SK-N-SH (cell line): ENCODE results near the gene SBK1. TPM values are rescaled to one million over a fixed set of nuclear protein-coding genes. Genes with fewer than 3 reads are reported as not detected.

Experiments used
- CTCF ChIA-PET: fragments of 300-600, 350-600 bp; formaldehyde crosslinking; extraction: SDS; loops from one replicate; lab custom pipeline; 2021; lab: Yijun Ruan, JAX
- POLR2A ChIA-PET: fragments of 350-600 bp; sonication (Branson Sonifier 250); formaldehyde crosslinking; extraction: SDS; loops from one replicate; lab custom pipeline; 2020; ENCODE audit warnings: antibody characterized with exemption, inconsistent platforms; lab: Yijun Ruan, JAX
- DNase-seq: peaks from one replicate; pipeline ENCODE4 v3.0.0; 2012
- H2AFZ ChIP-seq: fragments of 200-600 bp; sonication (generic); 2 replicates; pipeline ENCODE4 v1.8.1; 2016; ENCODE audit warnings: antibody characterized with exemption, mild to moderate bottlenecking, low read depth
- H3F3A ChIP-seq: fragments of 200-600 bp; sonication (generic); replicated peaks from 2 replicates; pipeline ENCODE3; 2016; ENCODE audit warnings: antibody characterized with exemption, mild to moderate bottlenecking; ENCODE audit not compliant: insufficient read depth
- H3K27ac ChIP-seq, 2 experiments: fragments of 200-500 bp in 1 of 2; fragments of 200-600 bp in 1 of 2; sonication (Bioruptor generic) in 1 of 2; sonication (generic), shearing (Covaris generic) in 1 of 2; 2 replicates each; pipeline versions ENCODE4 v1.5.1 to v1.6.1; 2014 to 2016; ENCODE audit warnings: low read depth in 2 of 2, inconsistent platforms in 1 of 2, low read length in 1 of 2, mild to moderate bottlenecking in 1 of 2, mixed read lengths in 1 of 2
- H3K27me3 ChIP-seq: fragments of 200-600 bp; sonication (generic), shearing (Covaris generic); 2 replicates; pipeline ENCODE4 v1.6.1; 2016; ENCODE audit warnings: mixed run types; ENCODE audit not compliant: insufficient read depth
- H3K36me3 ChIP-seq, 2 experiments: fragments of 200-500 bp in 1 of 2; fragments of 200-600 bp in 1 of 2; sonication (Bioruptor generic) in 1 of 2; sonication (generic) in 1 of 2; replicated peaks in 1 of 2; 2 replicates each; pipeline versions ENCODE3 to v1.5.1; 2014 to 2016; ENCODE audit warnings: low read length in 1 of 2, mild to moderate bottlenecking in 1 of 2; ENCODE audit not compliant: insufficient read depth in 2 of 2, control insufficient read depth in 1 of 2
- H3K4me1 ChIP-seq, 2 experiments: fragments of 200-500 bp in 1 of 2; fragments of 200-600 bp in 1 of 2; sonication (Bioruptor generic) in 1 of 2; sonication (generic), shearing (Covaris generic) in 1 of 2; 2 replicates each; pipeline versions ENCODE4 v1.5.1 to v1.6.1; 2014 to 2016; ENCODE audit warnings: low read depth in 1 of 2, low read length in 1 of 2, mixed run types in 1 of 2; ENCODE audit not compliant: insufficient read depth in 2 of 2, control insufficient read depth in 1 of 2
- H3K4me2 ChIP-seq: fragments of 200-600 bp; sonication (generic), shearing (Covaris generic); 2 replicates; pipeline ENCODE4 v1.6.1; 2017; ENCODE audit warnings: mixed run types
- H3K4me3 ChIP-seq, 2 experiments: fragments of 200-500 bp in 1 of 2; fragments of 200-600 bp in 1 of 2; sonication (Bioruptor generic) in 1 of 2; sonication (generic), shearing (Covaris generic) in 1 of 2; 2 replicates each; pipeline versions ENCODE4 v1.5.1 to v1.8.1; 2014 to 2016; ENCODE audit warnings: low read depth in 2 of 2, inconsistent platforms in 1 of 2, low read length in 1 of 2, mild to moderate bottlenecking in 1 of 2, mixed read lengths in 1 of 2, moderate library complexity in 1 of 2
- H3K79me2 ChIP-seq: fragments of 200-600 bp; sonication (generic); 2 replicates; pipeline ENCODE4 v1.8.1; 2017; ENCODE audit warnings: mild to moderate bottlenecking; ENCODE audit not compliant: insufficient read depth
- H3K9ac ChIP-seq: fragments of 200-600 bp; sonication (generic); 2 replicates; pipeline ENCODE4 v1.6.1; 2017; ENCODE audit warnings: mixed run types
- H3K9me2 ChIP-seq: fragments of 200-600 bp; sonication (generic); 2 replicates; pipeline ENCODE4 v1.6.1; 2017; ENCODE audit warnings: mixed run types
- H3K9me3 ChIP-seq: fragments of 200-600 bp; sonication (generic); 2 replicates; pipeline ENCODE4 v1.6.1; 2017; ENCODE audit warnings: mixed run types, mild to moderate bottlenecking, moderate library complexity
- H4K20me1 ChIP-seq: fragments of 200-600 bp; sonication (generic); 2 replicates; pipeline ENCODE4 v1.6.1; 2017; ENCODE audit warnings: mild to moderate bottlenecking, mixed run types; ENCODE audit not compliant: insufficient read depth
- FOXM1 ChIP-seq: IDR thresholded peaks from 2 replicates; pipeline ENCODE4 v1.4.0; 2012; ENCODE audit warnings: low read depth, mild to moderate bottlenecking
- GABPA ChIP-seq: IDR thresholded peaks from 2 replicates; pipeline ENCODE4 v1.4.0; 2012; ENCODE audit warnings: low read depth, mild to moderate bottlenecking
- GATA2 ChIP-seq: sonication (generic); formaldehyde crosslinking; IDR thresholded peaks from 2 replicates; pipeline ENCODE4 v1.5.0; 2020; ENCODE audit warnings: mild to moderate bottlenecking, missing genetic modification reagents
- JUND ChIP-seq: IDR thresholded peaks from 2 replicates; pipeline ENCODE4 v1.4.0; 2012
- MXI1 ChIP-seq: IDR thresholded peaks from 2 replicates; pipeline ENCODE4 v1.6.1; 2012; ENCODE audit warnings: mild to moderate bottlenecking, low read depth, low read length, improper control_type of control experiment
- NFIC ChIP-seq: IDR thresholded peaks from 2 replicates; pipeline ENCODE4 v1.4.0; 2012; ENCODE audit warnings: borderline replicate concordance
- RFX5 ChIP-seq: IDR thresholded peaks from 2 replicates; pipeline ENCODE4 v1.6.1; 2012; ENCODE audit warnings: mild to moderate bottlenecking, improper control_type of control experiment, low read length
- RXRA ChIP-seq: IDR thresholded peaks from 2 replicates; pipeline ENCODE4 v1.4.0; 2012; ENCODE audit warnings: low read depth, mild to moderate bottlenecking, borderline replicate concordance
- SMC3 ChIP-seq: IDR thresholded peaks from 2 replicates; pipeline ENCODE4 v1.6.1; 2012; ENCODE audit warnings: low read depth, low read length, improper control_type of control experiment
- TAF1 ChIP-seq: IDR thresholded peaks from 2 replicates; pipeline ENCODE4 v1.6.1; 2012; ENCODE audit warnings: low read depth, mild to moderate bottlenecking, low read length, moderate library complexity, borderline replicate concordance
- TEAD4 ChIP-seq: IDR thresholded peaks from 2 replicates; pipeline ENCODE4 v1.4.0; 2012; ENCODE audit warnings: mild to moderate bottlenecking, borderline replicate concordance; ENCODE audit not compliant: insufficient read depth
- WGBS: methylation state at CpG from one replicate; pipeline ENCODE4 v1.1.6; 2017; ENCODE audit warnings: low lambda C conversion rate; 5-methylcytosine and 5-hydroxymethylcytosine counted together
- polyA plus RNA-seq, 3 experiments: library from polyadenylated mRNA; depleted of rRNA; stranded (reverse); fragments of >200 nt; gene quantifications; 2 replicates each; pipeline ENCODE4 v1.2.3, GENCODE V29; 2012
- TF ChIP-seq, protein P1 (sequence below): IDR thresholded peaks from 2 replicates; pipeline ENCODE4; 2012
- TF ChIP-seq, protein P2 (sequence below): fragments of 200-600 bp; sonication (generic); IDR thresholded peaks from 2 replicates; pipeline ENCODE4 v1.6.1; 2017; ENCODE audit warnings: antibody characterized with exemption, mild to moderate bottlenecking, moderate library complexity

Gene SBK1
- polyA plus RNA-seq, 1 of the 3 experiments (the other 2 are of a cell fraction), result 0.36 TPM

DNA sequence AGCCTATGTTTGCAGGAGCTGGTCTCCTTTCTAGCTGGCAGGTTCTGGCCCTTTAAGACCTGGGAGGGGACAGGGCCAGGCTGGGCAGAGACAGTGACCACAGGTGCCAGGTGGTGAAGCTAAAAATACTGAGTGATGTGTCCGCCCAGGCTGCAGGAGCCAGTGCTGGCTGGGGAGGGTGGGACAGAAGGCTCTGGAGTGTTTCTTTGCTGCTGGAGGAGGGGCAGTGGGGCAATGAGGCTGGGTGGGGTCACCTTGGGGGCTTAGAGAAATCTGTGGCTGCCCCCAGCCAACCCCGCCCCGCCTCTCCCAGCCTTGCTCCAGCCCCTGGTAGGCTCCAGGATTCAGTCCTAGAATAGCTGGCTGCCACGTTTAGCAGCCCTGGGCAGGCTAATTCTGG is 30.4 kb upstream of the SBK1 start:
- ChIA-PET CTCF (interaction anchor here (1.3 kb wide), 2 partner anchors 16 to 60 kb away, joined by 5 to 9 read pairs; no protein-coding TSS in a partner anchor), POLR2A (interaction anchor here (0.6 kb wide), 1 partner anchor 59 kb away, joined by 3 read pairs; no protein-coding TSS in a partner anchor)
- H3K9me3 ChIP-seq, result no peaks in the 10 kb centered on the region
- no peak overlapping the region for H3K4me2 ChIP-seq
- H3K79me2 ChIP-seq, result no peaks in the 10 kb centered on the region
- no peaks in the 10 kb centered on the region for H4K20me1 ChIP-seq
- no peak for DNase-seq
- 39% methylated on average over 4 of the region's 4 CpGs for WGBS
- H3K27ac ChIP-seq, result no peak overlapping the region
- no peaks in the 10 kb centered on the region for H3F3A ChIP-seq
- no peak for TF ChIP-seq RFX5
- TF ChIP-seq RXRA, result no peak
- TF ChIP-seq JUND, result no peak
- TF ChIP-seq TEAD4, result no peak
- no peak for TF ChIP-seq GATA2 (CRISPR knock-in tag)
- TF ChIP-seq SMC3, result no peak
- TF ChIP-seq NFIC, result no peak
- TF ChIP-seq, all 33 proteins: peak for 0
- no peak overlapping the region for H3K9ac ChIP-seq
- H3K36me3 ChIP-seq, result no peaks in the 10 kb centered on the region
- no peak overlapping the region for H3K4me3 ChIP-seq
- H2AFZ ChIP-seq, result no peak overlapping the region
- no peaks in the 10 kb centered on the region for H3K9me2 ChIP-seq
- H3K27me3 ChIP-seq, result 0 out of 2 replicates have a peak, but pooled peaks cover 8% of the 10 kb centered on the region
- peaks cover 0 to 3% of the 10 kb centered on the region in 2 experiments; a peak in 1 of 4 replicates for H3K4me1 ChIP-seq

DNA sequence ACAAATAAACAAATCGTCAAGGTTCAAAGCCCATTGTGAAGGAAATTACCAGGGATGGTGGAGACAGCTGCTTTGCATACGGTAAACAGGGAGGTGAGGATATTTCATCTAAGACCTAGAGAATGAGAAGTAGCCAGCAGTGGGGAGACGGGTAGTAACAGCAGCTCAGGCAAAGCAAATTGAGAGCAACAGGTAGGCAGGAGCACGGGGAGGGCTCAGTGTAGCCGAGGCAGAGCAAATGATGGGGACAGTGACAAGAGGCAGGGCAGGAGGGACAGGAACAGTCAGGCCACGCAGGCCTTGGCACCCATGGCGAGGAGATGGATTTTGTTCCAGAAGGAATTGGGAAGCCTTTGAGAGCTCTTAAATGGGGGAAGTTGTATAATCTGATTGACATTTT is 29.0 kb upstream of the SBK1 start:
- no peak overlapping the region for H3K4me3 ChIP-seq
- H3K4me1 ChIP-seq, result peaks cover 0 to 3% of the 10 kb centered on the region in 2 experiments; a peak in 1 of 4 replicates
- no peak overlapping the region for H2AFZ ChIP-seq
- H3K27ac ChIP-seq, result no peak overlapping the region
- H3F3A ChIP-seq, result no peaks in the 10 kb centered on the region
- WGBS, result 62% methylated on average over 6 of the region's 7 CpGs
- DNase-seq, result no peak
- no peaks in the 10 kb centered on the region for H3K9me2 ChIP-seq
- CTCF ChIA-PET, result interaction anchor here (1.3 to 3.8 kb wide), 2 partner anchors 14 to 58 kb away, joined by 5 to 26 read pairs; no protein-coding TSS in a partner anchor
- no peak overlapping the region for H3K9ac ChIP-seq
- POLR2A ChIA-PET, result no interaction called here
- H3K36me3 ChIP-seq, result no peaks in the 10 kb centered on the region
- 0 out of 2 replicates have a peak, but pooled peaks cover 8% of the 10 kb centered on the region for H3K27me3 ChIP-seq
- H3K79me2 ChIP-seq, result no peaks in the 10 kb centered on the region
- H4K20me1 ChIP-seq, result no peaks in the 10 kb centered on the region
- TF ChIP-seq, protein P1, sequence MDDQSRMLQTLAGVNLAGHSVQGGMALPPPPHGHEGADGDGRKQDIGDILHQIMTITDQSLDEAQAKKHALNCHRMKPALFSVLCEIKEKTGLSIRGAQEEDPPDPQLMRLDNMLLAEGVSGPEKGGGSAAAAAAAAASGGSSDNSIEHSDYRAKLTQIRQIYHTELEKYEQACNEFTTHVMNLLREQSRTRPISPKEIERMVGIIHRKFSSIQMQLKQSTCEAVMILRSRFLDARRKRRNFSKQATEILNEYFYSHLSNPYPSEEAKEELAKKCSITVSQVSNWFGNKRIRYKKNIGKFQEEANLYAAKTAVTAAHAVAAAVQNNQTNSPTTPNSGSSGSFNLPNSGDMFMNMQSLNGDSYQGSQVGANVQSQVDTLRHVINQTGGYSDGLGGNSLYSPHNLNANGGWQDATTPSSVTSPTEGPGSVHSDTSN, result no peak
- TF ChIP-seq MXI1, result no peak
- no peak for TF ChIP-seq FOXM1
- TF ChIP-seq GABPA, result no peak
- TF ChIP-seq TAF1, result no peak
- H3K9me3 ChIP-seq, result no peaks in the 10 kb centered on the region
- no peak overlapping the region for H3K4me2 ChIP-seq

DNA sequence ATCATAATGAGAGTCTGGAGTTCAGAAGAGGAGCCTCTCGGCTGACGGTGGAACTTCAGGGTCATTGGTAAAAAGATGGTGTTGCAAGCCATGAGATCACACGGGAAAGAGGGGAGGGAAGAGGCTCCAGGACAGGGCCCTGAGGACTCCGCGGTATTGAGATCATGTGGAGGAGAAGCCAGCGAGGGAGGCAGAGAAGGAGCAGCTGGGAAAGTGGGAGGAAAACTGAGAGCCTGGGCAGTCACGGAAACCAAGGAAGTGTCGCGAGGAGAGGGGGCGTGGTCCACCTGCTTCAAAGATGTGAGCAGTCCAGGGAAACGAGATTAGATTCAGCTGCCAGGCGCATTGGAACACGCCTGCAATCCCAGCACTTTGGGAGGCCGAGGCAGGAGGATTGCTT is 27.7 kb upstream of the SBK1 start:
- DNase-seq, result no peak

More for the DNA sequence above, 27.7 kb upstream of the SBK1 start:
- 0 out of 2 replicates have a peak, but pooled peaks cover 8% of the 10 kb centered on the region for H3K27me3 ChIP-seq
- no peak overlapping the region for H3K4me3 ChIP-seq
- no peak overlapping the region for H3K9ac ChIP-seq
- no peaks in the 10 kb centered on the region for H3K9me3 ChIP-seq
- WGBS, result 48% methylated on average over 14 of the region's 14 CpGs
- H3K36me3 ChIP-seq, result no peaks in the 10 kb centered on the region
- no peaks in the 10 kb centered on the region for H3K79me2 ChIP-seq
- CTCF ChIA-PET, result interaction anchor here (3.8 kb wide), 1 partner anchor 13 kb away, joined by 26 read pairs; no protein-coding TSS in a partner anchor
- H3F3A ChIP-seq, result no peaks in the 10 kb centered on the region
- no peak for TF ChIP-seq FOXM1
- TF ChIP-seq, protein P1, result no peak
- TF ChIP-seq NFIC, result no peak
- TF ChIP-seq, protein P2, sequence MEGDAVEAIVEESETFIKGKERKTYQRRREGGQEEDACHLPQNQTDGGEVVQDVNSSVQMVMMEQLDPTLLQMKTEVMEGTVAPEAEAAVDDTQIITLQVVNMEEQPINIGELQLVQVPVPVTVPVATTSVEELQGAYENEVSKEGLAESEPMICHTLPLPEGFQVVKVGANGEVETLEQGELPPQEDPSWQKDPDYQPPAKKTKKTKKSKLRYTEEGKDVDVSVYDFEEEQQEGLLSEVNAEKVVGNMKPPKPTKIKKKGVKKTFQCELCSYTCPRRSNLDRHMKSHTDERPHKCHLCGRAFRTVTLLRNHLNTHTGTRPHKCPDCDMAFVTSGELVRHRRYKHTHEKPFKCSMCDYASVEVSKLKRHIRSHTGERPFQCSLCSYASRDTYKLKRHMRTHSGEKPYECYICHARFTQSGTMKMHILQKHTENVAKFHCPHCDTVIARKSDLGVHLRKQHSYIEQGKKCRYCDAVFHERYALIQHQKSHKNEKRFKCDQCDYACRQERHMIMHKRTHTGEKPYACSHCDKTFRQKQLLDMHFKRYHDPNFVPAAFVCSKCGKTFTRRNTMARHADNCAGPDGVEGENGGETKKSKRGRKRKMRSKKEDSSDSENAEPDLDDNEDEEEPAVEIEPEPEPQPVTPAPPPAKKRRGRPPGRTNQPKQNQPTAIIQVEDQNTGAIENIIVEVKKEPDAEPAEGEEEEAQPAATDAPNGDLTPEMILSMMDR, result no peak
- no peak for TF ChIP-seq MXI1
- H4K20me1 ChIP-seq, result no peaks in the 10 kb centered on the region
- H3K4me2 ChIP-seq, result no peak overlapping the region
- H2AFZ ChIP-seq, result no peak overlapping the region
- no peak overlapping the region for H3K27ac ChIP-seq
- no peaks in the 10 kb centered on the region for H3K4me1 ChIP-seq
- POLR2A ChIA-PET, result no interaction called here
- H3K9me2 ChIP-seq, result no peaks in the 10 kb centered on the region
